DOHH2 (cell line): ENCODE data around the gene SLC6A1.

ENCODE experiments used
- H3F3A ChIP-seq: fragments of 200-600 bp; sonication (generic), shearing (Covaris generic); 2 replicates; pipeline ENCODE4 v1.6.0; 2016; ENCODE audit warnings: antibody characterized with exemption, mild to moderate bottlenecking; ENCODE audit not compliant: control insufficient read depth, insufficient read depth
- H3K27ac ChIP-seq: fragments of 200-600 bp; sonication (generic); 2 replicates; pipeline ENCODE4 v1.5.1; 2014; ENCODE audit warnings: low read depth, mild to moderate bottlenecking, low read length, moderate library complexity
- H3K27me3 ChIP-seq: fragments of 200-600 bp; sonication (generic); 2 replicates; pipeline ENCODE4 v1.6.1; 2014; ENCODE audit warnings: mild to moderate bottlenecking, low read length, mixed read lengths; ENCODE audit not compliant: control insufficient read depth
- H3K36me3 ChIP-seq: fragments of 200-600 bp; sonication (generic); 2 replicates; pipeline ENCODE4 v1.6.1; 2014; ENCODE audit warnings: mild to moderate bottlenecking, low read length, moderate library complexity, mixed read lengths; ENCODE audit not compliant: control insufficient read depth
- H3K4me1 ChIP-seq: fragments of 200-600 bp; sonication (generic); 2 replicates; pipeline ENCODE4 v1.6.1; 2014; ENCODE audit warnings: mild to moderate bottlenecking, low read length, mixed read lengths; ENCODE audit not compliant: control insufficient read depth
- H3K4me2 ChIP-seq: fragments of 200-600 bp; sonication (generic); 2 replicates; pipeline ENCODE4 v1.6.0; 2014; ENCODE audit warnings: mild to moderate bottlenecking, low read length, moderate library complexity
- H3K4me3 ChIP-seq: fragments of 200-600 bp; sonication (generic); 2 replicates; pipeline ENCODE4 v1.5.1; 2014; ENCODE audit warnings: mild to moderate bottlenecking, low read length, mixed read lengths
- H3K79me2 ChIP-seq: fragments of 200-600 bp; sonication (generic); 2 replicates; pipeline ENCODE4 v1.6.1; 2014; ENCODE audit warnings: mild to moderate bottlenecking, low read length, mixed read lengths; ENCODE audit not compliant: control insufficient read depth
- H3K9me2 ChIP-seq: fragments of 200-600 bp; sonication (generic); replicated peaks from 2 replicates; pipeline ENCODE4 v1.6.1; 2014; ENCODE audit warnings: mild to moderate bottlenecking, low read length, mixed read lengths; ENCODE audit not compliant: control insufficient read depth
- H3K9me3 ChIP-seq: fragments of 200-600 bp; sonication (generic); 2 replicates; pipeline ENCODE4 v1.6.1; 2014; ENCODE audit warnings: antibody characterized with exemption, low read length, mixed read lengths; ENCODE audit not compliant: control insufficient read depth, insufficient read depth
- H4K20me1 ChIP-seq: fragments of 200-600 bp; sonication (generic); 2 replicates; pipeline ENCODE4 v1.6.0; 2014; ENCODE audit warnings: low read depth, mild to moderate bottlenecking, antibody characterized with exemption, low read length, moderate library complexity; ENCODE audit not compliant: control insufficient read depth, insufficient read depth
- EZH2phosphoT487 ChIP-seq: fragments of 200-600 bp; sonication (generic); IDR thresholded peaks from 2 replicates; pipeline ENCODE4 v1.6.1; 2017; ENCODE audit warnings: borderline replicate concordance, mild to moderate bottlenecking, antibody characterized with exemption, low read length, moderate library complexity, mixed read lengths
- TF ChIP-seq, protein P1 (sequence below): fragments of 200-600 bp; sonication (generic); IDR thresholded peaks from one replicate; pipeline ENCODE4 v1.5.1; 2014; ENCODE audit warnings: antibody characterized with exemption, mild to moderate bottlenecking, low read depth, low read length; ENCODE audit not compliant: poor library complexity, severe bottlenecking

SLC6A1 gene

DNA sequence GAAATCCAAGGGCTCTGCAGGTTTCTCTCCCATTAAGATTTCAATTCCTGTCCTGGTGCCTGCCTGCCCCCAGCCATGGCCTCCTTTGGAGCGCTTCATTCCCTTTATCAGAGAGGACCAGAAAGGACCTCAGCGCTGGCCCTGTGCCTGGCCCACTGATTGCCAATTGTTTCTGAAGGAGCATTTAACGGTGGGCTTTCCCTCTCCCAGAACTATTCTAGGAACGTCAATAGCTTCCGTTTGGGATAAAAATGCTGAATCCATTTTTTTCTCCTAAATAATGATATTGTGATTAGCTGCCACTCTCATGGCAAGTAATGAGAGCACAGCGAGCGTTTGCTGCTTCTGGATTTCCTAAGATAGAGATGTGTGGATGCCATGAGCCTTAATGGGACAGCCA is 12.2 kb upstream of the SLC6A1 start:
- H3K9me2 ChIP-seq, result no peaks in the 10 kb centered on the region
- H3K9me3 ChIP-seq, result peaks cover 9% of the 10 kb centered on the region; the same call in 1 of the 2 replicates
- no peaks in the 10 kb centered on the region for H3K36me3 ChIP-seq
- no peaks in the 10 kb centered on the region for H4K20me1 ChIP-seq
- H3K4me2 ChIP-seq, result no peak overlapping the region
- TF ChIP-seq, protein P1, sequence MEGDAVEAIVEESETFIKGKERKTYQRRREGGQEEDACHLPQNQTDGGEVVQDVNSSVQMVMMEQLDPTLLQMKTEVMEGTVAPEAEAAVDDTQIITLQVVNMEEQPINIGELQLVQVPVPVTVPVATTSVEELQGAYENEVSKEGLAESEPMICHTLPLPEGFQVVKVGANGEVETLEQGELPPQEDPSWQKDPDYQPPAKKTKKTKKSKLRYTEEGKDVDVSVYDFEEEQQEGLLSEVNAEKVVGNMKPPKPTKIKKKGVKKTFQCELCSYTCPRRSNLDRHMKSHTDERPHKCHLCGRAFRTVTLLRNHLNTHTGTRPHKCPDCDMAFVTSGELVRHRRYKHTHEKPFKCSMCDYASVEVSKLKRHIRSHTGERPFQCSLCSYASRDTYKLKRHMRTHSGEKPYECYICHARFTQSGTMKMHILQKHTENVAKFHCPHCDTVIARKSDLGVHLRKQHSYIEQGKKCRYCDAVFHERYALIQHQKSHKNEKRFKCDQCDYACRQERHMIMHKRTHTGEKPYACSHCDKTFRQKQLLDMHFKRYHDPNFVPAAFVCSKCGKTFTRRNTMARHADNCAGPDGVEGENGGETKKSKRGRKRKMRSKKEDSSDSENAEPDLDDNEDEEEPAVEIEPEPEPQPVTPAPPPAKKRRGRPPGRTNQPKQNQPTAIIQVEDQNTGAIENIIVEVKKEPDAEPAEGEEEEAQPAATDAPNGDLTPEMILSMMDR, result no peak
- no peak for TF ChIP-seq EZH2phosphoT487
- H3K79me2 ChIP-seq, result no peaks in the 10 kb centered on the region
- H3K4me1 ChIP-seq, result no peaks in the 10 kb centered on the region
- H3K27me3 ChIP-seq, result peaks cover 7% of the 10 kb centered on the region
- no peak overlapping the region for H3K4me3 ChIP-seq
- H3K27ac ChIP-seq, result no peak overlapping the region
- H3F3A ChIP-seq, result no peaks in the 10 kb centered on the region

DNA sequence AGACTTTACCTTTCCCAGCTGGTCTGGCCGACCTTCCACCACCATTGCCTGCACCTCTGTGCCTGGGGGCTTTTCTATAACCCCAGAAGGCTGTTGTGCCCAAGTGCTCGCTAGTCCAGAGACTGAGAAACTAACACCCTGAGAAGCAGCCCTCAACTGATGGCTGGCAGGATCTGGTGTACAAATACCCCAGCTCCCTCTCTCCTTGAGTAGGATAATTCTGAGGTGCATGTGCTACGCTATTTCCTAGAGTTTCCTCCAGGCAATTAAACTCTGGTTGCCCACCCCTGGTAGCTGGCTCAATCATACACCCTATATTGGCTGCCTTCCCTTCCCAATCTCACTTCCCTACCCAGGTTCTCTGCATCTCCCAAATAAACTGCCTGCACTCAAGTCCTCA is 11.5 kb upstream of the SLC6A1 start:
- Histone ChIP-seq H3K4me1 (no peaks in the 10 kb centered on the region), H3K4me3 (no peak overlapping the region), H3K27me3 (peaks cover 7% of the 10 kb centered on the region), H4K20me1 (no peaks in the 10 kb centered on the region), H3K27ac (no peak overlapping the region), H3K79me2 (no peaks in the 10 kb centered on the region), H3K4me2 (no peak overlapping the region), H3K36me3 (no peaks in the 10 kb centered on the region), H3F3A (no peaks in the 10 kb centered on the region), H3K9me2 (no peaks in the 10 kb centered on the region), H3K9me3 (peaks cover 2% of the 10 kb centered on the region; the same call in 1 of the 2 replicates)
- no peak for TF ChIP-seq EZH2phosphoT487
- TF ChIP-seq, protein P1, result no peak

DNA sequence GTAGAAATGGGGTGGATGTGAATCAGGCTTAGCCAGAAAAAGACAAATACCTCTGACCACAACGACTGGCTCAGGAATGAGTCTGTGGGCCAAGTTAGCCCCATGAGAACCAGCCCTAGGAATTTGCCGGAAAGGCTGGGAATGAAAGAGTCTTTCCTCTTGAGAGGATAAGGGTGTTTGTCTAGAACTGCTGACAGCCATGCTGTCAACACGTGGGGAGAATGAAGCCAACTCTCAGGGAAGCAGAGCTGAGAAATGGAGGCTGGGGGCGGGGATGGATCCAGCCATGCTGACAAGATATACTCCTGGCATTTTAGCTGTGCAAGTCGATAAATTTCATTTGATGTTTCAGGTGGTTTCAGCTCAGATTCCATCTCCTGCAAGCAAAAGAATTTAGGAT is 10.6 kb upstream of the SLC6A1 start:
- Histone ChIP-seq H3K27me3 (peaks cover 7% of the 10 kb centered on the region), H4K20me1 (no peaks in the 10 kb centered on the region), H3K27ac (no peak overlapping the region), H3K79me2 (no peaks in the 10 kb centered on the region), H3K4me2 (no peak overlapping the region), H3K4me1 (no peaks in the 10 kb centered on the region), H3K4me3 (no peak overlapping the region), H3K9me2 (no peaks in the 10 kb centered on the region), H3K36me3 (no peaks in the 10 kb centered on the region), H3K9me3 (no peaks in the 10 kb centered on the region), H3F3A (no peaks in the 10 kb centered on the region)
- TF ChIP-seq EZH2phosphoT487, result no peak
- TF ChIP-seq, protein P1, result no peak

DNA sequence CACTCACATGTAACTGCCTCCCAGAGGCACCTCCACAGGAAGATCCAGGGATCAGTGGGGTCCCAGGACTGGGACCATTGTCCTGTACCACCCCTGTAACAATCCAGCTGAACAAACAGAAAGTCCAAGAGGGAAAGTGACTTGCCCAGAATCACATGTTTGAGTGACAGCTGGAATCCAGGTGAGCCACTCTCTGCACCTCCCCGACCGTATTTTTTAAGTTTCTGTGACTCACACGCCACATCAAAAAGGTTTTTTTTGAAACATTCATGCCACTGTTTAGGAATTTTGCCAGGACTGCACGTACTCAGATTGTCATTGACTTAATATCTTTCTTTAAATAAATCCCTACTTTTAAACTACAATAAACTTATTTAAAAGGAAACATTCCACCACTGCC is 9.8 kb upstream of the SLC6A1 start:
- no peaks in the 10 kb centered on the region for H4K20me1 ChIP-seq
- no peak overlapping the region for H3K4me2 ChIP-seq
- H3K27ac ChIP-seq, result no peak overlapping the region
- H3K4me3 ChIP-seq, result no peak overlapping the region
- no peak for TF ChIP-seq EZH2phosphoT487
- TF ChIP-seq, protein P1, result no peak
- no peaks in the 10 kb centered on the region for H3K36me3 ChIP-seq
- H3K9me3 ChIP-seq, result no peaks in the 10 kb centered on the region
- no peaks in the 10 kb centered on the region for H3K4me1 ChIP-seq
- H3K9me2 ChIP-seq, result no peaks in the 10 kb centered on the region
- no peaks in the 10 kb centered on the region for H3F3A ChIP-seq
- no peaks in the 10 kb centered on the region for H3K79me2 ChIP-seq
- H3K27me3 ChIP-seq, result peaks cover 7% of the 10 kb centered on the region
